Esophagus muscularis mucosa (tissue), 4 donors: ENCODE measurements around the gene GLCE. TPM values are rescaled to one million over a fixed set of nuclear protein-coding genes. Genes with fewer than 3 reads are reported as not detected.

Experiments used
- DNase-seq: peaks from one replicate; pipeline ENCODE4 v3.0.0-alpha.2; 2017; ENCODE audit errors: extremely low spot score
- H3K27ac ChIP-seq, 4 donors: fragments of 200-600 bp; sonication (generic); replicated peaks in 1 of 4; 1 replicate in 3 of 4; 2 replicates in 1 of 4; pipeline ENCODE4 v1.5.1; 2016 to 2019; ENCODE audit warnings: mild to moderate bottlenecking in 1 of 4
- H3K27me3 ChIP-seq, 4 donors: fragments of 200-600 bp; sonication (generic); one replicate each; pipeline versions ENCODE4 v1.5.1 to v1.6.0; 2016 to 2019
- H3K36me3 ChIP-seq, 4 donors: fragments of 200-600 bp; sonication (generic); one replicate each; pipeline ENCODE4 v1.5.1; 2016 to 2019
- H3K4me1 ChIP-seq, 4 donors: fragments of 200-600 bp; sonication (generic); one replicate each; pipeline ENCODE4 v1.5.1; 2016 to 2019
- H3K4me3 ChIP-seq, 4 donors: fragments of 200-600 bp; sonication (generic); 1 replicate in 2 of 4; 2 replicates in 2 of 4; pipeline ENCODE4 v1.5.1; 2016 to 2019; ENCODE audit warnings: mild to moderate bottlenecking in 4 of 4, moderate library complexity in 1 of 4
- H3K9me3 ChIP-seq, 4 donors: fragments of 200-600 bp; sonication (generic); 1 replicate in 3 of 4; 2 replicates in 1 of 4; pipeline ENCODE4 v1.5.1; 2016 to 2019
- CTCF ChIP-seq, 3 experiments: fragments of 200-600 bp in 2 of 3; fragments of 450-650 bp in 1 of 3; sonication (generic) in 2 of 3; IDR thresholded peaks; one replicate each; pipeline ENCODE4 v1.5.1; 2017 to 2019; ENCODE audit warnings: antibody characterized with exemption in 3 of 3, mild to moderate bottlenecking in 2 of 3, moderate library complexity in 1 of 3
- EP300 ChIP-seq: sonication (generic); formaldehyde crosslinking; IDR thresholded peaks from one replicate; pipeline ENCODE4 v1.6.1; 2017; ENCODE audit warnings: antibody characterized with exemption
- POLR2A ChIP-seq: fragments of 450-650 bp; IDR thresholded peaks from one replicate; pipeline ENCODE4 v1.6.1; 2017; ENCODE audit warnings: antibody characterized with exemption, moderate library complexity, mild to moderate bottlenecking, low read depth
- POLR2AphosphoS5 ChIP-seq, 2 donors: sonication (generic); formaldehyde crosslinking; IDR thresholded peaks; one replicate each; pipeline ENCODE4 v1.6.1; 2017; ENCODE audit warnings: antibody characterized with exemption in 2 of 2
- WGBS: methylation state at CpG from one replicate; pipeline ENCODE4 v1.1.5; 2018; 5-methylcytosine and 5-hydroxymethylcytosine counted together
- intact Hi-C: fragments of 100-400 bp; cut with DNase I; formaldehyde crosslinking; loops from one replicate; pipeline ENCODE4 v1.15.1; 2023
- total RNA-seq, 4 donors: library from RNA; depleted of rRNA; stranded (reverse); fragments of >200 nt; gene quantifications; one replicate each; pipeline versions ENCODE4 v1.1.0 to v1.2.1, GENCODE V29; 2016

GLCE gene
- 10 to 100 TPM in 1 of 4 donors, 1 to 10 TPM in 3; 9.6 to 13.2 (median 9.8) TPM for total RNA-seq

- Histone ChIP-seq H3K9me3 (no peaks in the 10 kb centered on the region), H3K4me3 (peak within 1 kb of the TSS; percentile 75 to 97 (median 92)), H3K27ac (peak within 1 kb of the TSS; percentile 80 to 86 (median 84)), H3K36me3 (no peaks in the 10 kb centered on the region), H3K27me3 (no peaks in the 10 kb centered on the region), H3K4me1 (peaks cover 0 to 15% (median 12%) of the 10 kb centered on the region in 4 donors)
- DNase-seq, result peak; percentile 96
- TF ChIP-seq EP300 (no peak), CTCF (IDR thresholded peaks at IDR 0.05) (peak in 1 of 3 experiments; percentile 8), POLR2A (peak; percentile 36), POLR2AphosphoS5 (IDR thresholded peaks at IDR 0.05) (peak; percentile 89 to 96)
- WGBS, result under 1% methylated on average over 51 of the region's 76 CpGs
- intact Hi-C loops, result loop anchor here (2.0 kb wide), 2 partner anchors 104 to 234 kb away; no protein-coding TSS in a partner anchor
These were observed at the start of gene GLCE for GRCh38 chr15:69160141-69160993. TSS of gene GLCE (plus strand) at chr15:69160635. CDS start at chr15:69255807, 95,172 bp downstream.

GRCh38 chr15:69114331-69114928, 46.0 kb upstream of the GLCE start:
- intact Hi-C loops, result no loop called here
- Histone ChIP-seq H3K4me1 (no peaks in the 10 kb centered on the region), H3K4me3 (no peak overlapping the region), H3K9me3 (no peaks in the 10 kb centered on the region), H3K36me3 (no peaks in the 10 kb centered on the region), H3K27ac (no peak overlapping the region), H3K27me3 (peaks cover 0 to 28% (median 0%) of the 10 kb centered on the region in 4 donors)
- no peak for TF ChIP-seq CTCF (IDR thresholded peaks at IDR 0.05)
- no peak for TF ChIP-seq POLR2AphosphoS5 (IDR thresholded peaks at IDR 0.05)
- no peak for TF ChIP-seq EP300
- WGBS, result 63% methylated on average over 10 of the region's 11 CpGs
- no peak for DNase-seq

GRCh38 chr15:69115031-69115430, 45.4 kb upstream of the GLCE start:
- intact Hi-C loops, result no loop called here
- WGBS, result 80% methylated on average over 7 of the region's 7 CpGs
- Histone ChIP-seq H3K36me3 (no peaks in the 10 kb centered on the region), H3K4me1 (no peaks in the 10 kb centered on the region), H3K27me3 (peaks cover 0 to 28% (median 0%) of the 10 kb centered on the region in 4 donors), H3K4me3 (no peak overlapping the region), H3K9me3 (no peaks in the 10 kb centered on the region), H3K27ac (no peak overlapping the region)
- TF ChIP-seq POLR2A (no peak), POLR2AphosphoS5 (IDR thresholded peaks at IDR 0.05) (no peak), EP300 (no peak), CTCF (IDR thresholded peaks at IDR 0.05) (no peak)
- DNase-seq, result no peak

GRCh38 chr15:69116391-69116790, 44.0 kb upstream of the GLCE start:
- H3K27ac ChIP-seq, result no peak overlapping the region
- DNase-seq, result no peak
- no peak overlapping the region for H3K4me3 ChIP-seq
- WGBS, result 69% methylated on average over 4 of the region's 4 CpGs
- H3K27me3 ChIP-seq, result peaks cover 0 to 28% (median 0%) of the 10 kb centered on the region in 4 donors
- no peaks in the 10 kb centered on the region for H3K36me3 ChIP-seq
- no peaks in the 10 kb centered on the region for H3K9me3 ChIP-seq
- TF ChIP-seq POLR2AphosphoS5 (IDR thresholded peaks at IDR 0.05) (no peak), EP300 (no peak), POLR2A (no peak), CTCF (IDR thresholded peaks at IDR 0.05) (no peak)
- intact Hi-C loops, result no loop called here
- no peaks in the 10 kb centered on the region for H3K4me1 ChIP-seq
